Esophagus squamous epithelium (tissue), 5 donors: ENCODE results near the gene SNX20. TPM values are rescaled to one million over a fixed set of nuclear protein-coding genes. Genes with fewer than 3 reads are reported as not detected.

Source experiments
- DNase-seq: peaks from one replicate; lab custom pipeline; 2025; lab: John Stamatoyannopoulos, UW
- H3K27ac ChIP-seq, 4 donors: fragments of 200-600 bp; sonication (generic); one replicate each; pipeline ENCODE4 v1.5.1; 2016 to 2019; ENCODE audit warnings: mild to moderate bottlenecking in 1 of 4
- H3K27me3 ChIP-seq, 4 donors: fragments of 200-600 bp; sonication (generic); 1 replicate in 3 of 4; 2 replicates in 1 of 4; pipeline versions ENCODE4 v1.5.1 to v1.6.0; 2017 to 2021; ENCODE audit warnings: antibody characterized with exemption in 1 of 4
- H3K36me3 ChIP-seq, 3 donors: fragments of 200-600 bp; sonication (generic); one replicate each; pipeline ENCODE4 v1.5.1; 2016 to 2019
- H3K4me1 ChIP-seq, 3 donors: fragments of 200-600 bp; sonication (generic); one replicate each; pipeline ENCODE4 v1.5.1; 2017 to 2019
- H3K4me3 ChIP-seq, 4 donors: fragments of 200-600 bp; sonication (generic); 1 replicate in 3 of 4; 2 replicates in 1 of 4; pipeline ENCODE4 v1.5.1; 2016 to 2019; ENCODE audit warnings: mild to moderate bottlenecking in 2 of 4, moderate library complexity in 1 of 4
- H3K9me3 ChIP-seq, 3 donors: fragments of 200-600 bp; sonication (generic); one replicate each; pipeline ENCODE4 v1.5.1; 2016 to 2019
- CTCF ChIP-seq, 6 experiments: fragments of 450-650 bp in 4 of 6; fragments of 200-600 bp in 2 of 6; sonication (generic) in 2 of 6; IDR thresholded peaks; one replicate each; pipeline ENCODE4 v1.5.1; 2016 to 2019; ENCODE audit warnings: antibody characterized with exemption in 6 of 6, mild to moderate bottlenecking in 4 of 6, moderate library complexity in 4 of 6
- POLR2A ChIP-seq, 4 donors: fragments of 450-650 bp; IDR thresholded peaks; one replicate each; pipeline ENCODE4 v1.6.1; 2017; ENCODE audit warnings: antibody characterized with exemption in 4 of 4, mild to moderate bottlenecking in 4 of 4, moderate library complexity in 3 of 4
- WGBS, 2 donors: methylation state at CpG; one replicate each; pipeline ENCODE4 v1.1.5; 2018; 5-methylcytosine and 5-hydroxymethylcytosine counted together
- intact Hi-C: fragments of 100-400 bp; cut with DNase I; formaldehyde crosslinking; loops from one replicate; pipeline ENCODE4 v1.15.0; 2022
- total RNA-seq, 4 donors: library from RNA; depleted of rRNA; stranded (reverse); fragments of >200 nt; gene quantifications; one replicate each; pipeline ENCODE4 v1.1.0, GENCODE V29; 2016
- donor health status: DM: yes; HTN: yes; CAD: no.

Gene SNX20
- total RNA-seq, 4 donors from 2014 or later: 0.38 to 2.9 (median 1.7) TPM

- Histone ChIP-seq H3K4me1 (peaks cover 3 to 21% (median 9%) of the 10 kb centered on the region in 3 donors), H3K36me3 (no peaks in the 10 kb centered on the region), H3K27ac (no peak overlapping the region), H3K9me3 (no peaks in the 10 kb centered on the region), H3K27me3 (no peaks in the 10 kb centered on the region), H3K4me3 (no peak overlapping the region)
- DNase-seq: no peak
- intact Hi-C loops: no loop called here
- WGBS, 2 donors: 89 to 90% methylated on average over 9 to 10 of the region's 10 CpGs
- no peak for TF ChIP-seq CTCF (IDR thresholded peaks at IDR 0.05)
- no peak for TF ChIP-seq POLR2A (IDR thresholded peaks at IDR 0.05)
These were observed 18.7 kb downstream of the SNX20 start for GRCh38 chr16:50662306-50662940.

GRCh38 chr16:50659806-50660205, 21.3 kb downstream of the SNX20 start:
- TF ChIP-seq POLR2A (IDR thresholded peaks at IDR 0.05) (no peak), CTCF (IDR thresholded peaks at IDR 0.05) (no peak)
- Histone ChIP-seq H3K4me3 (no peak overlapping the region), H3K36me3 (no peaks in the 10 kb centered on the region), H3K27me3 (no peaks in the 10 kb centered on the region), H3K27ac (no peak overlapping the region), H3K9me3 (no peaks in the 10 kb centered on the region), H3K4me1 (peaks cover 0 to 3% (median under 1%) of the 10 kb centered on the region in 3 donors)
- DNase-seq: no peak
- intact Hi-C loops: no loop called here
- WGBS, 2 donors: 61 to 81% methylated on average over 5 of the region's 5 CpGs

GRCh38 chr16:50657241-50657640, 23.9 kb downstream of the SNX20 start:
- Histone ChIP-seq H3K27me3 (no peaks in the 10 kb centered on the region), H3K36me3 (no peaks in the 10 kb centered on the region), H3K4me1 (no peaks in the 10 kb centered on the region), H3K27ac (no peak overlapping the region), H3K4me3 (no peak overlapping the region), H3K9me3 (no peaks in the 10 kb centered on the region)
- 59 to 62% methylated on average over 4 of the region's 5 CpGs for WGBS, 2 donors
- DNase-seq: no peak
- intact Hi-C loops: no loop called here
- TF ChIP-seq POLR2A (IDR thresholded peaks at IDR 0.05) (no peak), CTCF (IDR thresholded peaks at IDR 0.05) (no peak)

GRCh38 chr16:50655558-50656055, 25.5 kb downstream of the SNX20 start:
- no peaks in the 10 kb centered on the region for H3K4me1 ChIP-seq
- no peaks in the 10 kb centered on the region for H3K36me3 ChIP-seq
- intact Hi-C loops: no loop called here
- no peak overlapping the region for H3K4me3 ChIP-seq
- WGBS, 2 donors: 93 to 94% methylated on average over 3 of the region's 3 CpGs
- H3K27me3 ChIP-seq: no peaks in the 10 kb centered on the region
- H3K27ac ChIP-seq: no peak overlapping the region
- no peaks in the 10 kb centered on the region for H3K9me3 ChIP-seq
- no peak for TF ChIP-seq POLR2A (IDR thresholded peaks at IDR 0.05)
- TF ChIP-seq CTCF (IDR thresholded peaks at IDR 0.05): no peak
- DNase-seq: no peak

GRCh38 chr16:50653633-50654519, 27.2 kb downstream of the SNX20 start:
- DNase-seq: no peak
- H3K27ac ChIP-seq: no peak overlapping the region
- TF ChIP-seq POLR2A (IDR thresholded peaks at IDR 0.05) (no peak), CTCF (IDR thresholded peaks at IDR 0.05) (no peak)
- no peak overlapping the region for H3K4me3 ChIP-seq
- H3K36me3 ChIP-seq: no peaks in the 10 kb centered on the region
- intact Hi-C loops: no loop called here
- no peaks in the 10 kb centered on the region for H3K9me3 ChIP-seq
- no peaks in the 10 kb centered on the region for H3K27me3 ChIP-seq
- no peaks in the 10 kb centered on the region for H3K4me1 ChIP-seq
- WGBS, 2 donors: 68 to 72% methylated on average over 7 to 10 of the region's 11 CpGs
